HG03108 (cell line): ENCODE results near the gene AHDC1.
"Not testable (repeated sequence)": the region's sequence is repeated elsewhere in the genome, so short reads cannot be mapped to it uniquely, and the experiment has no call there.

Experiments used
- ATAC-seq: cut with Tn5 transposase; IDR thresholded peaks from one replicate; pipeline ENCODE4 v1.9.1; 2021; ENCODE audit warnings: moderate library complexity; ENCODE audit not compliant: unreplicated experiment

The AHDC1 gene

DNA sequence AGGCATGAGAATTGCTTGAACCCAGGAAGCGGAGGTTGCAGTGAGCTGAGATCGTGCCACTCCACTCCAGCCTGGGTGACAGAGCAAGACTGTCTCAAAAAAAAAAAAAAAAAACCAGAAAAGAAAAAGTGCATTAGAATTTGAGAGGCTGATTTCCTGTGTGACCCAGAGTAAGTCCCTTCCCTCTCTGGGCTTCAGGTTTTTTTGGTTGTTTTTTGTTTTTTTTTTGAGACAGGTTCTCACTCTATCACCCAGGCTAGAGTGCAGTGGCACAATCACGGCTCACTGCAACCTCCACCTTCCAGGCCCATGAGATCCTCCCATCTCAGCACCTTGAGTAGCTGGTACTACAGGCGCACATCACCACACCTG lies 65.7 kb downstream of the AHDC1 start:
- ATAC-seq, result not testable (repeated sequence)

DNA sequence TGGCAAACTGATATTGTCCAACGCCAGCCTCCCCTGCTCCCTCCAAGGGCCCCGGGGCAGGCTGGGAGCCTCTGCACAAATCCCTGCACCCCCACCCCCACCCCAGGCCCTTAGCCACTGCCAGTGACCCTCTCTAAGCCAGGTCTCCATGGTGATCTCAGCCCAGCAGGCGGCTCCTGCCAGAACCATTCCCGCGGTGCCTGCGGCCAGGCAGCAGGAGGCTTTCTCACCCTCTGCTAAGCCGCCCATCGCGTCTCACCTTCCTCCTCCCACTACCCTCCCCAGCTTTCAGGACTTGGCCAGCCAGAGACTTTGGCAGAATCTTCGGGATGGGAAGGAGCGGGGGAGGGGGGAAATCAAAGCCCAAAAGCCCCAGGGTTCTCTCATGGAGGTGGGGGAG lies 67.2 kb downstream of the AHDC1 start:
- ATAC-seq, result no peak

DNA sequence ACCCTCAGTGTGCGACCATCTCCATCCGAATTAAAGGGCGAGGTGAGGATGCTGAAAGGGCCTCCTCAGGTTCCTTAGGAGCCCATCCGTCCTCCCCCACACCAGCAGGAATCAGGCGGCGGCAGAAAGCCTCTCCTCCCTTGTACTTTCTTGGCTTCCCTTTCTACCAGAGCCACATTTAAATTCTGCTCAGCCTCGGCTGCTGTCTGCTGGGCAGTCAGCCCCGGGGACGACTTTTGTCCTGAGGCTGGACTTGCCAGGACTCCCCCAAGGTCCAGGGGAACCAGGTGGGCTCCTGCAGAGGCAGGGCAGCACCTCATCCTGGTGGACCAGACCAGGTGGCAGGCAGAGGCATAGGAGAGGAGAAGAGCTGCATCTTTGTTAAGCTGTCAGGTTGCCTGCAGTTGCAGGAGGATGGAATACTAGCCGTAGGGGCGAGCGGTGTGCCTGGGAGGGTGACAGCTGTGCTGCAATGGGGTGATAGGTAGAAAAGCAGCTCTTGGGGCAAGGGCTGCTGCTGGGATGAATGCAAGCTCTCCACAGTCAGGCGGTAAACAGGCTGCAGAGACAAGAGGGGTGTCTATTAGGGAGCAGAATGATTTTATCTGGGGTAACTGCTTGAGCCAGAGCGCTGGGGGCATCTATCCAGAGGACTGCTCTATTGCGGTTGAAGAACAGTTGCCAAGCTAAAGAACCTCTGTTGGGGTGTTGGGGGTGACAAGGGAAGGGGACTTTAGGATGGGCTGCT lies 67.8 kb downstream of the AHDC1 start:
- no peak for ATAC-seq

DNA sequence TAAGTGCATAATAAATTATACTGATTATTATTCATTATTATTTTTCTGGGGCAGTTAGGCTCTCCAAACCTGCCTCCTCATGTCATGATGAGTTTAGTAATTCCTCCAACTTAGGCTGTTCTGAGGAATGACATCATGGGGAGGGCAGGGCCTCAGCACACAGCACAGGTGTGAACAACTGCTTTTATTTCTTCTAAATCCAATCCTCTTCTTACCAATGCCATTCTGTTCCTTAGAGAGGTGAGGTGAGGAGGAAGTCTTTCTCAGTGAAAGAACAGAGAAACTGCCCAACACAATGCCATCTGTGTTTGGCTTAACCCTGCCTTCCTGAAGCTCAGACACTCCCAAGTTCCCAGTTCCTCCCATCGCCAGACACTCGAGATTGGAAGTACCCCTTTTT lies 68.6 kb downstream of the AHDC1 start:
- no peak for ATAC-seq

DNA sequence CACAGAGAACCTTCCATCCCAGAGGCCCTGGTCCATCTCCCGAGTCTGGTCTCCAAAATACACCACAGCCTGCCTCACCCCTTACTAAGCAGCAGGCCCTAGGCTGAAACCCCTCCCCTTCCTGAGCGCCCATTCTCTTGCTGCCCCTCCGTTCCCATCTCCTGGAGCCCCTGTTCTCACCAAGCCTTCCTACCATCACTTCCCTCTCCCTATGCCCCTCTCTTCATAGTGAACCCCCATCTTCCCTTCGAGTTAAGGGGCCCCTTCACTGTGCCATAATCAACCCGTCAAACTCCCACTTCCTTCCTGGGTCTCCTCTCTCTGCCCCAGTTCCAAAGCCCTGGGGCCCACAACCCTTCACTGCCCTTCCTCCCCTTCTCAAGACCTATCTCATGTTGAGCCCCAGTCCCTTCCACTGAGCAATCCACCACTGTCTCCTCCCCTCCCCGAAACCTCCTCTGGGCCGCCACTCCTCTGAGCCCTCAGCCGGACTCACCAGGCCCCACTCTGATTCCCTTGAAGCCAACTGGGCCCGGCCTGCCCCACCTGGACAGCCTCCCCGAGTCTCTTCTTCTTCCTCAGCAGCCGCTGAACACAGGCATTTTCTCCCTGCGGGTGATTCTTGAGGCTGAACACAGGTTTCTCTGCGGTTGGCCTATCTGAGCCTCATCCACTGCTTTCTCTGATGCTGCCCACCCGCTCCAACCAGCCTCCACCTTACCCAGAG lies 71.8 kb downstream of the AHDC1 start:
- no peak for ATAC-seq

DNA sequence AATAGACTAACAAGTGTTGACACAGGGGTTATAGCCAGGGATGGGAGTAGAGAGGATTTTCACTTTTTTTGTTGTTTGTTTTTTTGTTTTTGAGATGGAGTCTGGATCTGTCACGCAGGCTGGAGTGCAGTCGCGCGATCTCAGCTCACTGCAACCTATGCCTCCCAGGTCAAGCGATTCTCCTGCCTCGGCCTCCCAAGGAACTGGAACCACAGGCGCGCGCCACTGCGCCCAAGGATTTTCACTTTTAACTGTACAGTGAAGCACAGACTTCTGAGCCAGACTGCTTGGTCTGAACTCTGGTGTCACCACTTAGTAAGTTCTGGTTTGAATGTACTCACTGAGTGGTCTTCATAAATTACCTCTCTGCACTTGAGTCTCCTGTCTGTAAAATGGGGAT lies 73.8 kb downstream of the AHDC1 start:
- ATAC-seq, result no peak

DNA sequence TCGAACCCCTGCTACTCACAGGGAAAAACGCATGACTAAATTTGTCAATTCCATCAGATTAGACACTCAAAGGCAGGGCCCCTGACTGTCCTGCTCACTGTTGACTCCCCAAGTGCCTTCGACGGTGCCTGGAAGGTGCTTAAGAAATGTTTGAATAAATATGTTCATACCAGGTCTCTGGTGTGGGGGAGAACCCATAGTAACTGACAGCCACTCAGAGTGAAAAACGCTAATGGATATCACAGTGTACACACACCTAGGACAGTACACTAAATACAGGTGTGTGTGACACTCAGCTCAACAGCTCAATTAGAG lies 74.3 kb downstream of the AHDC1 start:
- ATAC-seq, result no peak

DNA sequence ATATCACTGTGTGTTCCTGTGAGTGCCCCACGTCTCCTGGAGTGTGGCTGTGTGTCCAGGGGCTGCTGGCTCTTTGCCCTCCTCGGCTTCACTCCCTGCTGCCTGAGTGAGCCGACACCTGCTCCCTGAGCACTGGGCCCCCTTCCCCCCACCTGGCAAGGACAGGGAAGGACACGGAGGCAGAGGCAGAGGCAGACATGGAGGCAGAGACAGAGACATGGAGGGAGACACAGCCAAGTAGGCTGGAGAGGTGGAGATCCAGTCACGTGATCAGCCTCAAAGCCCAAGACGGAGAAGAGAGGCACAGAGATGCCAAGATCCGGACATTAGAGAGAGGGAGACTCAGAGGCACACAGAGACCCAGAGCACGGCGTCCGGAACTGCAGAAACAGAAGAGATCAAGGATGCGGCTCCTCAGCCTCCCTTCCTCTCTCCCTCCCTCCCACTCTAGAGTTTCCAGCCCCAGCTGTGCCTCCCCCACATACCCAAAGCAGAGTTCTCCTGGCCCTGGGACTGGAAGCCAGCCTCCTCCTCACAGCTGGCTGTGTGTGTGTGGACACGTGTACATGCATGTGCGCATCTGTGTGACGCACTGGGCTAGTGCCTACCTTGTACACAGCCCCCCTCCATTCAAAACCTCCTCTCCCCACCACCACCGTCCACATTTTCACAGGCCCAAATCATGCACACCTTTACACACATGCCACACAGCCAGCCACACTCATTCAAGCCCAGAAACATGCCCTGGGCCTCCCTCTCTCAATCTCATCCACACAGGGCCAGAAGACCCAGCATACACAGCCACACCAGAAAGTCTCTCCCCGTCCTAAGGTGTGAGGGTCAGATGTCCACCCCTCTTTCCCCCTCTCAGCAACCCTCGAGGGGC lies 74.9 kb downstream of the AHDC1 start:
- no peak for ATAC-seq

DNA sequence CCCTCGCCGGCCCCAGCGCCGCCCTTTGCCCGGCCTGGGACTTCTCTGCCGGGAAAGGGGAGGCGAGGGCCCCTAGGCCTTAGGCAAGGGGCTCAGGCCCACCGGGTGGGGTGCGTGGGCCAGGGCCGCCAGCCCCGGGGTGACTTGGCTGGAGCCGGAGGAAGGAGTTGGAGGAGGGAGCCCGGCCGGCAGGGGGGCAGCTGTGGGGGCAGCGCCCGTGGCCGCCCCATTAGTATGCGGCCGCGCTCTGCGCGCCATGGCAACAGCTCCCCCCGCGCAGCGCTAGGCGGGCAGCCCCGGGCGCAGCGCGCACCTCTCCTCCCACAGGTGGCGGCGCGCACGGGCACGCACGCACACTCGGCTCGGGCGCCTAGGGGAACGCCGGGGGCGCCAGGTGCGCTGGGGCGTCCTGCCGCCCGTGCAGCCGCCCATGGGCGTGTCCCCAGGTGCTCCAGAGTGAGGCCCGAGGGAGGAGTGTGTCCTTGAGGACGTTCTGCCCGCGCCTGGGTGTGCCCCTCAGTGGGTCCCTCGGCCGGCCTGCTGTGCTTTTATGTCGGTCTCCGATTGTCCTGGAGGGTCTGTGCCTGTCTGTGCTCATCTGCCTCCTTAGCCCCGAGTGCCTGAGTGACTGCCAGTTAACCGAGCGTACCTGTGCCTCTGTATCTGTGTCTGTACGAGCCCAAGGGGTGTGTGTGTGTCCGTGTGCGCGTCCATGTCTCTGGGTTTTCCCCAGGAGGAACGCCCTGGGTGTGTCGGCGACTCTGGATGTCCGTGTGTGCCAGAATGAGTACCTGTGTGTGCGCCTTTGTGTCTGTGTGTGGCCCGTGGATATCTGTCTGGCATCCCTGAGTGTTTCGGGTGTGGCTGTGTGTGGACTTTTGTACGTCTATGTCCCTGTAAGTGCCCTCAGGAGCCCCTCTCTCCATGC lies 75.8 kb downstream of the AHDC1 start:
- peak; percentile 44 for ATAC-seq

DNA sequence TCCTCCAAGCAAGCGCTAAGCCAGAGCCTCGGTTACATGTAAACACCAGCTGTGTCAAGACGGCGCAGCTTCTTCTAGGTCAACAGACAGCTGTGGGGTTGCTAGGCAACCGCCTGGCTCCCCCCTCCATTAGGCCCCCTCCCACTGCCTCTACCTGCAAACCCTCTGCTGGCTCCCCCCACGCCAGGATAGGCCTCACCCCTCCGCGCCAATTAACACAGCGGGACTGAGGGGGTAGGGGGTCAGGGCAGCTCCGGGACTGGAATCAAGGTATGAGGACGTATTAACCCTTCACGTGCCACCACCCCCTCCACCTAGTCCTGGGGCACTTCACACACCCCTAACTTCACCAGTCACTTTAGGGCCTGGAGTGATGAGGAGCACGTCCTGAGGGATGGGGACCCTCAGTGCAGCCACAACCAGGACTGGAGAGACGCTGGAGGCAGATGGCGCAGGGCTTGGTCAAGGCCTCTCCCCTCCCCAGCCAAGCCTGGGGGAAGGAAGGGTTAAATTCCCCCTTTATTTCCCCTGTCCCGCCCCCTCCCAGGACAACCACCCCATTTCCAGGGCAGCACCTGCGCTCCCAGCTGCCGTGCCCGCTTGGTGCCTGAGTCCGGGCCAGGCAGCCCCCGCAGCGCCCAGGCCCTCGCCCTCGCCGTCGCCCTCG lies 76.6 kb downstream of the AHDC1 start:
- ATAC-seq, result no peak

DNA sequence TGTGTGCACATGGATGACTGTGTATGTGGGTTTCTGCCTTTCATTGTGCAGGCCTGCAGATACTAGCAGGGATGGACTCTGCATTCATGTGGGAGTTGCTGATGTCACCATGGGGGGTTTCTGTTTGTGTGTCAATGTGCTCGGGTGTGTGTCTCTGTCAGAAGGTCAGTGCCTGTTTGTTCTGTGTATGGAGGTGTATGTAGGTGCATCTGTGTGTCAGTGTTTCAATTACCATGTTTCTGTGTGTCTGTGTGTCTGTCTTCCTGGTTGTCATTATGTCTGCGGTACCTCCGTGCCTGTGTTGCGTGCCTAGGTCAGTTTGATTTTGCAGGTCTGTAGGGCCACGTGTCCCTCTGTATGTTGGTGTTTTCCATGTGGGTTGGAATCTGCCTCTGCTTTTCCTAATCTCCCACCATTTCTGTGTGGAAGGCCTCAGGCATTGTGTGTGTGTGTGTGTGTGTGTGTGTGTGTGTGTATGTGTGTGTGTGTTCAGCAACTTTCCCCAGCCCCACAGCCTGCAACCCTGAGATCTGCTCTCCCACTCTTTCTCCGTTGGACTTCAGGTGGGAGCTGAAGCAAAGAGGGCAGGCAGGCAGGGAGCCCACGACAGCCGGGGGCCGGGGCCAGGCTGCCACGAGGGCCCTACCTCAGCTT lies 77.2 kb downstream of the AHDC1 start:
- no peak for ATAC-seq

DNA sequence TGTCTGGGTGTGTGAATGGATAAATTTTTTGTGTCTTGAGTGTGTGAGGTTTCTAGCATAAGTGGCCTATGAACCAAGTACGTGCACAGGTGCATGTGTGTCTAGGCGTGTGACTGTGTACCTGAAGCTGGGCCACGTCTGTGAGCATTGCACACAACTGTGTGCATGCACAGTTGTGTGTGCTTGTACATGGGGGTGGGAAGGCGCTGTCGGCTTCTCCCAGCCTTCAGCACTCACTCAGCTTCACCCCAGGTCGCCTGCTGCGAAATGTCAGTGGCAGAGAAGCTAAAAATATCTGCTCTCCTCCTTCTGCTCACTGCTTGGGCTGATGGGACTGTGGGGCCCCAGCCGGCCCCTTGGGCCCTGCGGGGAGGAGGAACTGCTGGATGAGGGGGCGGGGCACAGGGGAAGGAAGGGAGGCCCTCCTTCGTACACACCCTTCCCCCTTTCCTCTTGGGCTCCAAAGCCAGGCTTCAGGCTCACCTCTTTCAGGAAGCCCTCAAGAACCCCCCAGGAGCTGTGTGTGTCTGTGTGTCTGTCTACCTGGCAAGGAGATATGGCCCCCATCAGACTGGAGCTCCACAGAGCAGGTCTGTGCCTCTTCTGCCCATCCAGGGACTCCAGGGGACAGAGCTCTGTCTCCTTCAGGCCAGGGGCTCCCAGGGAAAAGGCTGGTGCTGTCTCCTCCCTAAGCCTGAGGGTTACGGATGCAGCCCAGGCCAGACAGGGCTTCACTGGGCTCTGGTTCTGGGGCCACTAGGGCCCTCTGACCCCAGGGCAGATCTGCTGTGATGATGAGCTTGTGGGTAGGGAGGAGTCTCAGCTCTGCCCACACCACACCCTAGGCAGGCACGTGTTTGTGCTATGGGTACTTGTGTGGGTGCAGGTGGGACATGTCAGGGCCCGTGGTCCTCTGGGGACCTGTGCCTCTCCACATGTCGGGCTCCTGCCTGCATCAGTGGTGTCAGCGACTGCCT lies 78.4 kb downstream of the AHDC1 start:
- peak; percentile 48 for ATAC-seq

DNA sequence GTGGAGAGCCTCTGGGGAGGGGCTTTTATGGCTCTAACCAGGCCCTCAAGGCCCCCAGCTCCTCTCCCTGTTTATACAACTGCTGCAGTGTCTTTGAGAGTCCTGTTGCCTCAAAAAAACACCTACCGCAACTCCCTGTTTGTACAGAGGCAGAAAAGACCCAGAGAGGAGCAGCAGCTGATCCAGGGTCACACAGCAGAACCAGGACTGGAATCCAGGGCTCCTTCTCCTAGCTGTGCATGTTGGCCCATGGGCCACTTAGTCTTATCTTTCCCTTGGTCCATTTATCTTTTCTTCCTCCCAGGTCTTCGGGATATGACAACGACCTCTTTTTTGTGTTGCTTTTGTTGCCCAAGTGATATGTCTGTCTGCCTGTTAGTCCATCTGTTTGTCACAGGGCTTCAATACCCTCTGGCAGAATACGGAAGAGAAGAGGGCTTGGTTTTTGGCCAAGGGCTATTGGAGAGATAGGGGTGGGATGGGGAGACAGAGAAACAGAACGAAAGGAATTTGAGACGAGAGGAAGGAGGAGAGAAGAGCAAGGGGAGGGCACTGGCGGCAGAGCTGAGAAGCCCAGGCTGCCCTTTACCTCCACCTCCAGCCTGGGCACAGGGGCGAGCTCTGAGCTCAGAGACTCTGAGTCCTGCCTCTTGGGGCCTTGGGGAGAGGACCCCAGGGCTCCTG lies 80.5 kb downstream of the AHDC1 start:
- ATAC-seq, result no peak

DNA sequence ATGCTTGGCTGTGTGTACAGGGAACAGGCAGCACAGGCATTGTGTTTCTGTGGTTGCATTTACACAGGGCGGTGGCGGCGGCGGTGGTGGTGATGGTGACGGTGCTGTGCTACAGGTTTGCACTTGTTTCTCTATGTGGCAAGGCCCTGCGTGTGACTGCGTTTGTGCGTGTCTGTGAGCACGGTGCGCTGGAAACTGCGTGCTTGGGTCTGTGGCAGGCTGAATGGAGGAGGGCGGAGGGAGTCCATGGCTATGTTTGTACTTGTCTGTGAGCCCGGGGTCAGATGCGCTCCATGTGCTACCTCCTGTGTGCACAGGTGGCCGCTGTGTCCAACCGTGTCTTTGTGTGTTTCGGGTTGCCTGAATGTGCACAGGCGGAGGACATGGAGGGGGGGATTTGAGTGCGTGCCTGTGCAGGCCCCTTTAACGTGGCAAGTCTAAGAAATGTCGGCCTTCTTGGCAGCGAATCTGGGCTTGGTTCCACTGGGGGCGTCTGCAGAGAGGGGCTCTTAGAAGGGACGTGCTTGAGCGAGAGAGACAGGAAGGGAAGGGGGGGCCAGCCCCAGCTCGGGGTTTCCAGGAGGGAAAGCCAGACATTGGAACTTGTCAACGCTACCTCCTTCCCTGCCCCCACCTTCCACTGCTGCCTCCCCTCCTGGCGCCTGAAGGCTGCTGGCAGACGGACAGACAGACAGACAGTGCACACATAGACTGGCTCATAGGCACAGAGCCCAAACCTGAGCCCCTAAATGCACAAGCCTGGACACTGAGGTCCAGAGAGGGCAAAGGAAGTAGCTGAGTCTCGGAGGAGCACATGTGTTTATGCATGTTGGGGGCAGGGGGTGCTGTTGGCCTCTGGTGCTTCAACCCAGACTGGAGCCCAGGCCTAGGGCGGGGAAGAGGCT lies 81.3 kb downstream of the AHDC1 start:
- ATAC-seq, result no peak

DNA sequence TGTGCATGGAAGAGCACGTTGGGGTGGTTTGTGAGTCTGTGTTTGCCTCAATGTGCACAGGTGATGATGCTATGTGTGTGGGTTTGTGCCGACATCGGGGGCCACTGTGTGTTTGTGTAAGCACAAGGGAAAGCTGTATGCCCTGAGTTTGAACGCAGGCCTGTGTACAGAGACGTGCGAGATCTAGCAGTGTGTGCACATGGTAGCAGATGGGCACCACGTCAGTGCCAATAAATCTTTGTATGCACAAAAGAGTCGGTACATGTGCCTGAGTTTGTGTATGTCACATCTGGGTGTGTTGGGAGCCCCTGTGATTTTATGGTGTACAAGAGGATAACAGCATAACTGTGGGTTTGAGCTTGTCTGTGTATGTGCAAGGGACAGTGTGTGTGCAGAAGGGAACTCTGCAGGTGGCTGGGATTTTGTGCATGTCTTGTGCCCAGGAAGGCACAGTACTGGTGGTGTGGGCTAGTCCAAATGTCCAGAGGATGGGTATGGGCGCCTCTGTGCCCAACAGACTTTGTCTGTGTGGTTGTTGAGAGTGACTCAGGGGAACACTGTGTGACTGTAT lies 82.0 kb downstream of the AHDC1 start:
- ATAC-seq, result no peak

DNA sequence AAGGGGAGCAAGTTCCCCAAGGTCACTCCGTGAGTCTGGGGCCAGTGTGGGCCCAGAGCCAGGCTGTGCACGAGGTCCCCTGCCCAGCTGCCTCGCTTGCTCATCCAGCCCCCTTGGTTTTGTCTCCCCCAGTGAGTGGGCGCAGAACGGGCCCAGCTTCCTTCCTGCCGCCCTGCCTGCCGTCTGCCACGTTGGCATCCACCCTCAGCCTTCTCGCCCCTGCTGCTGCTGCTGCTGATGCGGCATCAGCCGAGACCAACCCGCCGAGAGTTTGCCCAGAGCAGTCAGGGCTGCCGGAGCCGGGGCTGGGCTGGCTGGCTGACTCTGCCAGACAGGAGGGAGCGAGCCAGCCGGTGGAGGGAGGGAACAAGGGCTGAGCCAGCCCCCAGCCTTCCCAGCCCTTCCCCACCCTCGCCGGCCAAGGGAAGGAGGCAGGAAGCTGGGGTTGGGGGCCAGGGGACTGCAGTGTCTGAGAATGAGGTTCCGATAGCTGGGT lies 82.6 kb downstream of the AHDC1 start:
- no peak for ATAC-seq
